Fibroblast of lung (primary cell): ENCODE measurements around the gene MRPS31. TPM values are rescaled to one million over a fixed set of nuclear protein-coding genes. Genes with fewer than 3 reads are reported as not detected.
"Not testable (repeated sequence)": the region's sequence is repeated elsewhere in the genome, so short reads cannot be mapped to it uniquely, and the experiment has no call there.

Experiments
- DNase-seq, 2 donors: peaks; one replicate each; pipeline versions ENCODE4 v3.0.0 to v3.0.0-alpha.2; 2010; ENCODE audit warnings: low read depth in 2 of 2
- H2AFZ ChIP-seq: 2 replicates; pipeline ENCODE4 v1.5.1; 2012; ENCODE audit warnings: low read length, control low read depth, inconsistent platforms
- H3K27ac ChIP-seq: 2 replicates; pipeline ENCODE4 v1.5.1; 2011; ENCODE audit warnings: low read length, control low read depth; ENCODE audit not compliant: insufficient read depth
- H3K27me3 ChIP-seq: 2 replicates; pipeline ENCODE4 v1.5.1; 2011; ENCODE audit warnings: mild to moderate bottlenecking, low read length; ENCODE audit not compliant: control insufficient read depth, insufficient read depth
- H3K36me3 ChIP-seq: 2 replicates; pipeline ENCODE4 v1.5.1; 2011; ENCODE audit warnings: low read length; ENCODE audit not compliant: control insufficient read depth, insufficient read depth
- H3K4me1 ChIP-seq: 2 replicates; pipeline ENCODE4 v1.5.1; 2011; ENCODE audit warnings: low read length; ENCODE audit not compliant: control insufficient read depth, insufficient read depth; ENCODE audit errors: extremely low read depth
- H3K4me2 ChIP-seq: 2 replicates; pipeline ENCODE4 v1.5.1; 2011; ENCODE audit warnings: low read length, control low read depth; ENCODE audit not compliant: insufficient read depth; ENCODE audit errors: extremely low read depth
- H3K4me3 ChIP-seq, 4 experiments: fragments of 200-600 bp in 1 of 4; sonication (generic) in 1 of 4; replicated peaks in 1 of 4; 2 replicates each; pipeline ENCODE4 v1.5.1; 2011 to 2016; ENCODE audit warnings: low read length in 4 of 4, low read depth in 3 of 4, mild to moderate bottlenecking in 3 of 4, control low read depth in 2 of 4, inconsistent platforms in 1 of 4, mixed read lengths in 1 of 4; ENCODE audit not compliant: insufficient read depth in 1 of 4; ENCODE audit errors: control extremely low read depth in 1 of 4
- H3K79me2 ChIP-seq: 2 replicates; pipeline ENCODE4 v1.5.1; 2012; ENCODE audit warnings: mild to moderate bottlenecking, low read length, inconsistent platforms; ENCODE audit not compliant: control insufficient read depth, insufficient read depth
- H3K9ac ChIP-seq: 2 replicates; pipeline ENCODE4 v1.5.1; 2011; ENCODE audit warnings: mild to moderate bottlenecking, low read length, control low read depth; ENCODE audit not compliant: insufficient read depth
- H3K9me3 ChIP-seq: 2 replicates; pipeline ENCODE4 v1.5.1; 2012; ENCODE audit warnings: low read depth, low read length; ENCODE audit not compliant: control insufficient read depth, insufficient read depth
- H4K20me1 ChIP-seq: 2 replicates; pipeline ENCODE4 v1.5.1; 2011; ENCODE audit warnings: low read length; ENCODE audit not compliant: control insufficient read depth, insufficient read depth; ENCODE audit errors: extremely low read depth
- EZH2 ChIP-seq: IDR thresholded peaks from 2 replicates; pipeline ENCODE4 v1.5.1; 2012; ENCODE audit warnings: low read length, control low read depth, mild to moderate bottlenecking; ENCODE audit errors: missing control alignments
- polyA plus RNA-seq, 2 donors: library from polyadenylated mRNA; depleted of rRNA in 1 of 2; stranded (reverse) in 1 of 2; unstranded in 1 of 2; fragments of >200 nt; gene quantifications; 2 replicates each; pipeline ENCODE4 v1.2.1, GENCODE V29; 2011 to 2012; ENCODE audit warnings: missing spikeins in 1 of 2
- total RNA-seq: library from RNA; depleted of rRNA; stranded (reverse); fragments of >200 nt; gene quantifications from 2 replicates; pipeline ENCODE4 v1.2.1, GENCODE V29; 2014
- TF ChIP-seq, protein P1 (sequence below), 2 donors: IDR thresholded peaks in 1 of 2; conservative IDR thresholded peaks in 1 of 2; 1 replicate in 1 of 2; 2 replicates in 1 of 2; pipeline ENCODE4 v1.5.1; 2011 to 2012; ENCODE audit warnings: low read length in 2 of 2, control low read depth in 1 of 2, inconsistent platforms in 1 of 2, low read depth in 1 of 2, mild to moderate bottlenecking in 1 of 2

The MRPS31 gene
- total and polyA plus RNA-seq, 2 donors (not counting 1 experiment from before 2014, with no cell fraction given): 14.2 to 16.0 TPM

DNA sequence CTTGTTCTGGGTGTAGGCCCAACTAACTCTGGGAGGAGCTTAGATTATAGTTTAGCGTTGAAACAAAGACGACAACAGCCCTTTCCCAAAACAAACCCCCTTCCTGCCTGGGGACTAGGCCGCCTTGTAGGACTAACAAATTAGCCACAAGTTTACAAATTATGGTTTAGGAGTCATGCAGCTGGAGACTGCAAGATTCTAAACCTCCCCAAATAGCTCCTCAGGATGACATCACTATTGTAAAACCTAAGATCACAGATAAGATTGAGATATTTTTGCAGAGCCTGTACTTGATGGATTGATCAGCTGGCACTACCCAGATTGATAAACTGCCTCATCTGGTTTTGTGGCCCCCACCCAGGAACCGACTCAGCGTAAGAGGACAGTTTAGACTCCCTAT lies 16.1 kb upstream of the MRPS31 start:
- no peak overlapping the region for H2AFZ ChIP-seq
- no peak overlapping the region for H3K9ac ChIP-seq
- no peaks in the 10 kb centered on the region for H3K27me3 ChIP-seq
- peak overlapping the region; percentile 49 for H3K27ac ChIP-seq
- no peaks in the 10 kb centered on the region for H3K79me2 ChIP-seq
- H3K9me3 ChIP-seq: no peaks in the 10 kb centered on the region
- H3K4me1 ChIP-seq: peaks cover 10% of the 10 kb centered on the region
- H3K4me2 ChIP-seq: peak overlapping the region; percentile 23
- H3K4me3 ChIP-seq: no peak overlapping the region
- DNase-seq: peak; percentile 72 to 91
- H3K36me3 ChIP-seq: no peaks in the 10 kb centered on the region
- no peaks in the 10 kb centered on the region for H4K20me1 ChIP-seq
- no peak for TF ChIP-seq EZH2
- TF ChIP-seq, protein P1, sequence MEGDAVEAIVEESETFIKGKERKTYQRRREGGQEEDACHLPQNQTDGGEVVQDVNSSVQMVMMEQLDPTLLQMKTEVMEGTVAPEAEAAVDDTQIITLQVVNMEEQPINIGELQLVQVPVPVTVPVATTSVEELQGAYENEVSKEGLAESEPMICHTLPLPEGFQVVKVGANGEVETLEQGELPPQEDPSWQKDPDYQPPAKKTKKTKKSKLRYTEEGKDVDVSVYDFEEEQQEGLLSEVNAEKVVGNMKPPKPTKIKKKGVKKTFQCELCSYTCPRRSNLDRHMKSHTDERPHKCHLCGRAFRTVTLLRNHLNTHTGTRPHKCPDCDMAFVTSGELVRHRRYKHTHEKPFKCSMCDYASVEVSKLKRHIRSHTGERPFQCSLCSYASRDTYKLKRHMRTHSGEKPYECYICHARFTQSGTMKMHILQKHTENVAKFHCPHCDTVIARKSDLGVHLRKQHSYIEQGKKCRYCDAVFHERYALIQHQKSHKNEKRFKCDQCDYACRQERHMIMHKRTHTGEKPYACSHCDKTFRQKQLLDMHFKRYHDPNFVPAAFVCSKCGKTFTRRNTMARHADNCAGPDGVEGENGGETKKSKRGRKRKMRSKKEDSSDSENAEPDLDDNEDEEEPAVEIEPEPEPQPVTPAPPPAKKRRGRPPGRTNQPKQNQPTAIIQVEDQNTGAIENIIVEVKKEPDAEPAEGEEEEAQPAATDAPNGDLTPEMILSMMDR (conservative IDR thresholded peaks at IDR 0.05 in 1 of 2, IDR thresholded peaks at IDR 0.05 in 1 of 2; ENCODE audit: low read depth in 1 of 2, low read length in 2 of 2): no peak

- Histone ChIP-seq H4K20me1 (no peaks in the 10 kb centered on the region), H3K4me3 (no peak overlapping the region), H3K36me3 (no peaks in the 10 kb centered on the region), H3K79me2 (no peaks in the 10 kb centered on the region), H2AFZ (no peak overlapping the region), H3K27me3 (no peaks in the 10 kb centered on the region), H3K9me3 (no peaks in the 10 kb centered on the region), H3K27ac (peak overlapping the region; percentile 49), H3K9ac (no peak overlapping the region), H3K4me1 (peaks cover 10% of the 10 kb centered on the region), H3K4me2 (peak overlapping the region; percentile 37)
- DNase-seq: peak; percentile 41 to 76
- TF ChIP-seq, protein P1 (conservative IDR thresholded peaks at IDR 0.05 in 1 of 2, IDR thresholded peaks at IDR 0.05 in 1 of 2; ENCODE audit: low read depth in 1 of 2, low read length in 2 of 2): no peak
- no peak for TF ChIP-seq EZH2
Measured at GRCh38 chr13:40786568-40786996, 15.6 kb upstream of the MRPS31 start.

DNA sequence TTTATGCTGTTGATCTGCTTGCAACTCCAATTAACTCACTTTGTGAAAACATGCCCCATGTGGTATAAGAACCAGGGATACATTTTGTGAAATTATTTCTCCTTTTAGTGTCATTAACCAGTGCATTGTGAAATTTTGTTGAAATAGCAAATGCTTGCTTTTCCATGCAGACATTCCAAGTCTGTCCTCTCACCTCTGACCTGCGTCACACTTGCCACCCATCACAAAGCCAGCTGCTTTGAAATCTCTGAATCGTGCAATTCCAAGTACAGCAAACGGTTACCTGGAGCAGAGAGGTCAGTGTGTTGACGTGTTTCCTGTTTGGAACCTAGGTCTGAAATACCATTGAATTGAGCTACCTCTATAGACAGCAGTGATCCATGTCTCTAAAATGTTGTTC lies 13.6 kb upstream of the MRPS31 start:
- TF ChIP-seq, protein P1 (conservative IDR thresholded peaks at IDR 0.05 in 1 of 2, IDR thresholded peaks at IDR 0.05 in 1 of 2; ENCODE audit: low read depth in 1 of 2, low read length in 2 of 2): no peak
- no peak for TF ChIP-seq EZH2
- H2AFZ ChIP-seq: no peak overlapping the region
- H3K27ac ChIP-seq: no peak overlapping the region
- H3K36me3 ChIP-seq: no peaks in the 10 kb centered on the region
- H3K4me3 ChIP-seq: no peak overlapping the region
- no peak overlapping the region for H3K4me2 ChIP-seq
- peaks cover 10% of the 10 kb centered on the region for H3K4me1 ChIP-seq
- DNase-seq: no peak
- no peaks in the 10 kb centered on the region for H3K9me3 ChIP-seq
- no peaks in the 10 kb centered on the region for H3K79me2 ChIP-seq
- H4K20me1 ChIP-seq: no peaks in the 10 kb centered on the region
- no peak overlapping the region for H3K9ac ChIP-seq
- no peaks in the 10 kb centered on the region for H3K27me3 ChIP-seq

DNA sequence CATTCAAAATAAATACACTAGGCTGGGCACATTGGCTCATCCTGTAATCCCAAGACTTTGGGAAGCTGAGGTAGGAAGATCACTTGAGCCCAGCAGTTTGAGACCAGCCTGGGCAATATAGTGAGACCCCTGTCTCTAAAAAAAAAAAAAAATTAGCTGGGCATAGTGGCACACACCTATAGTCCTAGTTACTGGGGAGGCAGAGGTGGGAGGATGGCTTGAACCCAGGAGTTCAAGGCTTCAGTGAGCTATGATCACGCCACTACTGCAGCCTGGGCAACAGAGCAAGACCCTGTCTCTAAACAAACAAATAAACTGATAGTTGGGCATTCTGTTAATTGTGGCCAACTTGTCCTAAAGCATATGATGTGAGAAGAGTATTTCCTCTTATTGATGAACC lies 12.0 kb upstream of the MRPS31 start:
- H3K36me3 ChIP-seq, H3K79me2 ChIP-seq, H3K9ac ChIP-seq, H3K27ac ChIP-seq, H2AFZ ChIP-seq, H3K9me3 ChIP-seq, DNase-seq, H4K20me1 ChIP-seq, H3K4me3 ChIP-seq, H3K27me3 ChIP-seq, H3K4me2 ChIP-seq: not testable (repeated sequence)
- H3K4me1 ChIP-seq: peaks cover 10% of the 10 kb centered on the region
